Gastrocnemius medialis (tissue), 4 donors: Measurements from ENCODE around the gene CARD6.

Source experiments
- POLR2A ChIP-seq, 2 donors: fragments of 450-650 bp; IDR thresholded peaks; one replicate each; pipeline ENCODE4 v1.6.1; 2017; ENCODE audit warnings: antibody characterized with exemption in 2 of 2, mild to moderate bottlenecking in 2 of 2, moderate library complexity in 2 of 2
- TF ChIP-seq, protein P1 (sequence below), 5 experiments: fragments of 450-650 bp in 3 of 5; fragments of 200-600 bp in 2 of 5; sonication (generic) in 2 of 5; IDR thresholded peaks in 4 of 5; conservative IDR thresholded peaks in 1 of 5; 1 replicate in 4 of 5; 2 replicates in 1 of 5; pipeline ENCODE4 v1.5.1; 2016 to 2019; ENCODE audit warnings: antibody characterized with exemption in 5 of 5, mild to moderate bottlenecking in 3 of 5, moderate library complexity in 3 of 5

DNA sequence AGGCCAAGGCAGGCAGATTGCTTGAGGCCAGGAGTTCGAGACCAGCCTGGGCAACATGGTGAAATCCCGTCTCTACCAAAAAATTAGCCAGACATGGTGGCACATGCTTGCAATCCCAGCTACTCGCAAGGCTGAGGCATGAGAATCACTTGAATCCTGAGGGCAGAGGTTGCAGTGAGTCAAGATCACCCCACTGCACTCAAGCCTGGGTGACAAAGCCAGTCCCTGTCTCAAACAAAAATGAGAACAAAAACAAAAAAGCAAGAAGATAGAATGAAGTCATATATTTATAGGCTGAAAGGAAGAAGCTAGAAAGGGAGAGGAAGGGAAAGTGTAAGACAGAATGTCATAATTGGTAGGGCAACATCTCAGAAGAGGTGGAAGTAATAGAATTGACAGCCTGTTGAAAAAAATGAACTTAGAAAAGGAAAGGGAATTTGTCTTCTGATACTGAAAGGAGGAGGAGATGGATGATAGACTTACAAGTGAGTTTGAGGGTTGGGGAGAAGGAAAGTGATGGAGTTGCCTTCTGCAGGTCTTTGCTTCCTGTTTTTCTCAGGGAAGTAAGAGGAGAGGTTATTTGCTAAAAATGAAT lies 32.2 kb downstream of the CARD6 start:
- TF ChIP-seq, protein P1, sequence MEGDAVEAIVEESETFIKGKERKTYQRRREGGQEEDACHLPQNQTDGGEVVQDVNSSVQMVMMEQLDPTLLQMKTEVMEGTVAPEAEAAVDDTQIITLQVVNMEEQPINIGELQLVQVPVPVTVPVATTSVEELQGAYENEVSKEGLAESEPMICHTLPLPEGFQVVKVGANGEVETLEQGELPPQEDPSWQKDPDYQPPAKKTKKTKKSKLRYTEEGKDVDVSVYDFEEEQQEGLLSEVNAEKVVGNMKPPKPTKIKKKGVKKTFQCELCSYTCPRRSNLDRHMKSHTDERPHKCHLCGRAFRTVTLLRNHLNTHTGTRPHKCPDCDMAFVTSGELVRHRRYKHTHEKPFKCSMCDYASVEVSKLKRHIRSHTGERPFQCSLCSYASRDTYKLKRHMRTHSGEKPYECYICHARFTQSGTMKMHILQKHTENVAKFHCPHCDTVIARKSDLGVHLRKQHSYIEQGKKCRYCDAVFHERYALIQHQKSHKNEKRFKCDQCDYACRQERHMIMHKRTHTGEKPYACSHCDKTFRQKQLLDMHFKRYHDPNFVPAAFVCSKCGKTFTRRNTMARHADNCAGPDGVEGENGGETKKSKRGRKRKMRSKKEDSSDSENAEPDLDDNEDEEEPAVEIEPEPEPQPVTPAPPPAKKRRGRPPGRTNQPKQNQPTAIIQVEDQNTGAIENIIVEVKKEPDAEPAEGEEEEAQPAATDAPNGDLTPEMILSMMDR (IDR thresholded peaks at IDR 0.05 in 4 of 5, conservative IDR thresholded peaks at IDR 0.05 in 1 of 5): no peak
- TF ChIP-seq POLR2A (IDR thresholded peaks at IDR 0.05): no peak
